Upper lobe of left lung (tissue), 4 donors: Measurements from ENCODE around the gene RPIA.

Source experiments
- CTCF ChIP-seq, 6 experiments: fragments of 450-650 bp in 4 of 6; fragments of 200-600 bp in 2 of 6; sonication (generic) in 2 of 6; IDR thresholded peaks; one replicate each; pipeline ENCODE4 v1.5.1; 2016 to 2019; ENCODE audit warnings: antibody characterized with exemption in 6 of 6
- EP300 ChIP-seq, 4 donors: sonication (generic); formaldehyde crosslinking; IDR thresholded peaks; one replicate each; pipeline ENCODE4 v1.5.1; 2017; ENCODE audit warnings: antibody characterized with exemption in 4 of 4, control low read depth in 2 of 4
- POLR2A ChIP-seq, 4 donors: fragments of 450-650 bp; IDR thresholded peaks; one replicate each; pipeline ENCODE4 v1.5.1; 2016 to 2017; ENCODE audit warnings: antibody characterized with exemption in 4 of 4, mild to moderate bottlenecking in 2 of 4
- POLR2AphosphoS5 ChIP-seq, 2 donors: sonication (generic); formaldehyde crosslinking; IDR thresholded peaks; one replicate each; pipeline ENCODE4 v1.5.1; 2017; ENCODE audit warnings: antibody characterized with exemption in 2 of 2

- TF ChIP-seq POLR2AphosphoS5 (IDR thresholded peaks at IDR 0.05) (no peak), CTCF (IDR thresholded peaks at IDR 0.05) (no peak), POLR2A (IDR thresholded peaks at IDR 0.05) (no peak), EP300 (IDR thresholded peaks at IDR 0.05) (no peak)
Observed at GRCh38 chr2:88764141-88764849, 72.8 kb downstream of the RPIA start.
